ENCODE measurements around the gene RGPD3.
"Not testable (repeated sequence)": the region's sequence is repeated elsewhere in the genome, so short reads cannot be mapped to it uniquely, and the experiment has no call there.

RGPD3 gene

GRCh38 chr2:106486551-106487385 is 18.6 kb upstream of the RGPD3 start, which contains the start of gene CD8B2:
Gene CD8B2, plus strand, starts transcription at chr2:106487364. Its CDS starts 63 bp downstream, at chr2:106487427.
- DNase-seq (ENCODE audit: low spot score): not testable (repeated sequence)

DNA sequence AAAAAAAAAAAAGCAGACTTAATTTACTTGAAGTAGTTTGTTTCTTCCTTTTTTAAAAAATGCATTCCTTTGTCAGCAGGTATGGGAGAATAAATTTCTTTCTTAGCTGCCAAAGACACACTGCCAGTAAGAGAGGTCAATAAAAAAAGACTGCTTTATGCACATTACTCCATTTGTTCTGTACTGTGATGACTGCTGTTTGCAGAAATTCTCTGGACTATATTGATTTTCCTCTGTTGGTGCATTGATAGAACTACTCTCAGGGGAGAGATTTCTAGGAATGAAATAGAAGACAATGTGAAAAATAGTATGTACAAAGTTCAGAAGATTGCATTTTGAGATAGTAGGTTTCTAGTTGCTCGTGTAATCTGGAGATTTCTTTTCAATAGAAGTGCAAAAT is 11.3 kb upstream of the RGPD3 start:
- DNase-seq (ENCODE audit: low spot score): not testable (repeated sequence)

GRCh38 chr2:106477647-106478046 is 9.4 kb upstream of the RGPD3 start:
- DNase-seq (ENCODE audit: low spot score): not testable (repeated sequence)

DNA sequence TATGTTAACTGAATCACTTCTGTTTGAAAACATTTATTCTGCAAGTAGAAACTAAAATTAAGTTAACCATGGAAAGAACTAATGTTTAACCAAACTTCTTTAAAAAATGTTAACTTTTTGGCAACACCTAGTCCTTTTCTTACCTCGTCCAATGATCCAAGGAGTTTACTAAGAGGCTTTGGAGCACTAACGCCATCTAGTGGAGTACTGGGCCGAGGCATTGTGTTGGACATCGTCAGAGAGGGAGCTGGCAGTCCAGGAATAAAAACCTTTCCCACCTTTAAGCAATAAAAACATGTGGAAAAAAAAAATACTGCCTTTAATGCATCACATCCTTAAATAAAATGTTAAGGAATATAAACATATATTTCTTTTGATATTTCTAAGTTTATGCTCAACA is 2.4 kb upstream of the RGPD3 start:
- DNase-seq (ENCODE audit: low spot score): not testable (repeated sequence)

DNA sequence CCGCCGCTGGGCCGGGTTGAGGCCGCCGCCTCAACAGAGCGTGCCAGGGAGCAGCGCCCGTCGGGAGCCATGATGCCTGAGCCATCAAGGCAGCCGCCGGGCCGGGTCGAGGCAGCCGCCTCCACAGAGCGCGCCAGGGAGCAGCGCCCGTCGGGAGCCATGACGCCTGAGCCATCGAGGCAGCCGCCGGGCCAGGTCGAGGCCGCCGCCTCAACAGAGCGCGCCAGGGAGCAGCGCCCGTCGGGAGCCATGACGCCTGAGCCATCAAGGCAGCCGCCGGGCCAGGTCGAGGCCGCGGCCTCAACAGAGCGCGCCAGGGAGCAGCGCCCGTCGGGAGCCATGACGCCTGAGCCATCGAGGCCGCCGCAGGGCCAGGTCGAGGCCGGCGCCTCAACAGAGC is 697 bp downstream of the RGPD3 start:
- not testable (repeated sequence) for DNase-seq (ENCODE audit: low spot score)

- not testable (repeated sequence) for DNase-seq (ENCODE audit: low spot score)
Measured at GRCh38 chr2:106461882-106462281, 6.3 kb downstream of the RGPD3 start.

DNA sequence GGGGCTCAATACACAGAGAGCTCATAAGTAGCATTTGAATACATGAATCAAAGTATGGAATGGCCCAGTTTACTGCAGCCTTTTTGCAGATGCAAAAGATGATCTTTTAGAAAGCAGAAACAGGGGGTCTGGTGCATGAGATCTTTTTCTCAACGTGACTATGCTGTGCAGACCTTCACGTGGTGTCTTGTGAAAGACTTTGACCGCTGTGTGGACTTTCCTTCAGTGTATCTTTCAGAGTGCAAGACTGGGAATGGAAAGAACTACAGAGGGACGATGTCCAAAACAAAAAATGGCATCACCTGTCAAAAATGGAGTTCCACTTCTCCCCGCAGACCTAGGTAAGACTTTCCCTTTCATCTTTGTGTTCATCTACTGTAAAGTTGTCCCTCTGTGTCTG is 77.5 kb downstream of the RGPD3 start:
- not testable (repeated sequence) for DNase-seq (ENCODE audit: low spot score)

GRCh38 chr2:106388814-106389410 is 79.3 kb downstream of the RGPD3 start:
- not testable (repeated sequence) for DNase-seq (ENCODE audit: low spot score)

DNA sequence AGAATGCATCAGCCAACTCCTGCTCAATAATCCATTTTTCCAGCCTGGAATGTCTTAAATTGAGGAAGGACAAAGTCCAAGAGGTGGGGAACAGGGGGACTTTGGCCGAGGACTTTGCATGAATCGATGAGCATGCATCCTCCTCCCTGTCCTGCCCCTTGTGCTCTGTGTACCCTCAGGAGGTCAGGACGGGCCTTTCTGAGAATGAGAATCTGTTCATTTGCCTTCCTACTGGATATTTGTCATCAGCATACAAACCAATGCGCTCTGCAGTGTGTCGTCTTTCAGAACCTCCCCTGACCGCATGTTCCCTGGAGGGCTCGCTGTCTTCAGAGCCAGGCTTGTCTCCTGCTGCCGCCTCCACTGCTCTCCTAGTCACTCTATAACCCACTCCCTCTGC is 83.7 kb downstream of the RGPD3 start:
- DNase-seq (ENCODE audit: low spot score): not testable (repeated sequence)

DNA sequence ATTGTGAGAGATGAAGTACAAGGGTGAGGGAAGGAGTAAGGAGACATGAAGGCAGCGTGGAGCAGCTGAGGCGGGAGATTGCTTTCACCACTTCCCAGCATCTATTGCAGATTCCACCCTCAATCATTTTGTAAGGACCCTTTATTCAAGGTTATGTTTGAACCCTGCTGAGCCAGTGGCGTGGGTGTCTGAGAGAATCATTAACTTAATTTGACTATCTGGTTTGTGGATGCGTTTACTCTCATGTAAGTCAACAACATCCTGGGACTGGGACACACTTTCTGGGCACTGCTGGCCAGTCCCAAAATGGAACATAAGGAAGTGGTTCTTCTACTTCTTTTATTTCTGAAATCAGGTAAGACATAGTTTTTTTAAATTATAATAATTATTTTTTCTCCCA is 86.3 kb downstream of the RGPD3 start:
- not testable (repeated sequence) for DNase-seq (ENCODE audit: low spot score)

GRCh38 chr2:106379567-106379966 is 88.6 kb downstream of the RGPD3 start:
- not testable (repeated sequence) for DNase-seq (ENCODE audit: low spot score)

- DNase-seq (ENCODE audit: low spot score): not testable (repeated sequence)
Measured at GRCh38 chr2:106369182-106369581, 99.0 kb downstream of the RGPD3 start.

DNA sequence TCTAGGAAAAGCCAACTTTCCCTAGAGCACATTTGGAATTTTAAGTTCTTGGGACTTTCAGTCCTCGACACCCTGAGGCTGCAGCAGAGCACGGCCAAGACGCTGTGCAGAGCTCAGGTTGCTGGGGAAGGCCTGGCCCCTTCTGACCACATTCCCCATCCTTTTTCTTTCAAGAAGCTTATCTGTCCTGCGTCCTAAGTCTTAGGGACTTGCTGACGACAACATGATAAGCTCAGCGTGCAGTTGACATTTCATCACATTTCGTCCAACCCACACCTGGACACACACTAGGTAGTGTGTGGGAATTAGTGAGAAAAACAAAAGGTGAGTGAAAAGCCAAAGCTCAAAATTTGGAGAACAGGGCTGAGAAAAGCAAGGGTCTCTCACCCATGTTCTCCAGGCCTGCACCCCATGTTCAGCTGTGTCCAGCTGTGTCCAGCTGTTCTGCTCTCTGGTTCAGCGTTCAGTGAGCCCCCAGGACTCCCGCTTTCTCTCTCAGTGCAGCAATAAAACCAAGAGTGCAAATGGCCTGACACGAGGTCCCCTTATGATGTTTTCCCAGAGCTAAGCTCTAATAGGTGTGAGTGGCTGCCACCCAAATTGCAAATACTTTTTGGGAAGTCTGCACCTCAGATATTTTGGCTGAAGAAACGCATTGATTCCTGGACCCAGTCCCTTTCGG is 101.9 kb downstream of the RGPD3 start:
- no peak for DNase-seq (ENCODE audit: low spot score)

GRCh38 chr2:106363791-106364190 is 104.4 kb downstream of the RGPD3 start:
- DNase-seq (ENCODE audit: low spot score): no peak

- DNase-seq (ENCODE audit: low spot score): no peak
Measured at GRCh38 chr2:106362789-106363188, 105.4 kb downstream of the RGPD3 start.

GRCh38 chr2:106359512-106359911 is 108.7 kb downstream of the RGPD3 start:
- no peak for DNase-seq (ENCODE audit: low spot score)

GRCh38 chr2:106358521-106358920 is 109.7 kb downstream of the RGPD3 start:
- no peak for DNase-seq (ENCODE audit: low spot score)

DNA sequence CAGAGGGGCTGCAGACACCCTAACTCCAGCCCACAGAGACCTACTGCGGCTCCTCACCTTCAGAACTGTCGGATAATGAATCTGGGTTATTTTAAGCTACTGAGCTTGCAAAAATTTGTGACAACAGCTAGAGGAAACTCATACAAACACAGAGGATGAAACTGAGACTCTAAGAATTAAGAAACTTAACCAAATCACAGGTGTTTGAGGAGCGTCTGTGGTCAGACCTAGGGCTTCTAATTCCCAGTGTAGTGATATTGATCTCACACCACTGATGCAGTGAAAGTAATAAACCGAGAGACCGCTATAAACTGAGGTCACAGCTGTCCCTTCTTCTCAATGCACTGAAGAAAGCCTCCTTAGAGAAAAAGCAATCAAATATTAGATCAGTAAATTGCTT is 110.1 kb downstream of the RGPD3 start:
- no peak for DNase-seq (ENCODE audit: low spot score)

GRCh38 chr2:106356291-106356690 is 111.9 kb downstream of the RGPD3 start:
- no peak for DNase-seq (ENCODE audit: low spot score)

DNA sequence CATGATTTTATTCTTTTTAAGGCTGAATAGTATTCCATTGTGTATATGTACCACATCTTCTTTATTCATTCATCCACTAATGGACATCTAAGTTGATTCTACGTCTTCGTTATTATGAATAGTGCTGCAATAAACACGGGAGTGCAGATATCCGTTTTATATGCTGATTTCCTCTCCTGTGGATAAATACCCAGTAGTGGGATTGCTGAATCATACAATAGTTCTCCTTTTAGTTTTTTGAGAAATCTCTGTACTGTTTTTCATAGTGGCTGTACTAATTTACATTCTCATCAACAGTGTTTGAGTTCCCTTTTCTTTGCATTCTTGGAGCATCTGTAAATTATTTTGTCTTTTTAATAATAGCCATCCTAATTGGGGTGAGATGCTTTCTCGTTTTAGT is 114.5 kb downstream of the RGPD3 start:
- no peak for DNase-seq (ENCODE audit: low spot score)

DNA sequence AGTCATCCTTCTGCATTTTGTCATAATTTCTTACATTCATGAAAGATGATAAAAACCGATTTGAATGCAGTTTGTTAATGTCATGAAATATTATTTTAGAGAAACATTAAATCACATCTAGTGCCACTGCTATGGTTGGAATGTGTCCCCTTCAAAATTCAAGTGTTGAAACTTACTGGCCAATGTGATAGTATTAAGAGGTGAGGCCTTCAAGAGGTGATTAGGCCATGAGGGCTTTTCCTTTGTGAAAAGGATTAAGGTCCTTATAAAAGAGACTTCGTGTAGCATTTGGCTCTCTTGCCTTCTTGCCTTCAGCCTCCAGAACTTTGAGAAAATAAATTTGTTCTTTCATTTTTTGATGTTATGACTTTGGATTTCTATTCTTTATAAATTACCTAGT is 117.2 kb downstream of the RGPD3 start:
- DNase-seq (ENCODE audit: low spot score): no peak

DNA sequence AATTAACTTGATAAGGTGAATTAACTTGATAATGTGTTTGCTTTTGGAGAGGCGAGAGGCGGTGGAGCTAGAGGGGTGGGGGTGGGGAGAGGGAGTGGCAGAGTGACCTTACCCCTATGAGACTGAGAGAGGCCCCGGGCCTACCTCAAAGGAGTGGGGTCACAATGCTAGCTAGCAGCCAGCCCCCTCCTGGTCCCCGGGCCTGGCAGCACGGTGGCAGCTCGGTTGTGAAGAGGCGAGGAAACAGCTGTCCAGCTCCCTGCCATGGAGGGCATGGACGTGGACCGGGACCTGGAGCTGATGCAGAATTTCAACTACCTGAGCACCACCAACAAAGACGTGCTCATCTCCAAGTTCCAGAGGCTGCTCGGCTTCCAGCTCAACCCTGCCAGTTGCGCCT is 123.9 kb downstream of the RGPD3 start:
- no peak for DNase-seq (ENCODE audit: low spot score)

GRCh38 chr2:106343274-106343673 is 124.9 kb downstream of the RGPD3 start:
- DNase-seq (ENCODE audit: low spot score): no peak

All from hepatic stellate cell (primary cell).